C4-2B (cell line): ENCODE results near the gene RPRD2.

Experiments used
- CTCF ChIP-seq: fragments of 450-650 bp; conservative IDR thresholded peaks from 2 replicates; pipeline ENCODE4 v1.5.1; 2017; ENCODE audit warnings: mild to moderate bottlenecking
- ZFX ChIP-seq: fragments of 450-650 bp; IDR thresholded peaks from 2 replicates; pipeline ENCODE4 v1.6.1; 2017

- TF ChIP-seq CTCF (no peak), ZFX (no peak)
These were observed 46.7 kb downstream of the RPRD2 start for GRCh38 chr1:150410582-150411101.
